Ovary (tissue), 3 donors: ENCODE results near the gene DIS3L2.

Experiments used
- EP300 ChIP-seq: sonication (generic); formaldehyde crosslinking; IDR thresholded peaks from one replicate; pipeline ENCODE4 v1.6.1; 2017; ENCODE audit warnings: antibody characterized with exemption
- POLR2A ChIP-seq: fragments of 450-650 bp; IDR thresholded peaks from one replicate; pipeline ENCODE4 v1.6.1; 2017; ENCODE audit warnings: antibody characterized with exemption, mild to moderate bottlenecking, moderate library complexity
- TF ChIP-seq, protein P1 (sequence below), 3 donors: fragments of 450-650 bp in 2 of 3; fragments of 200-600 bp in 1 of 3; IDR thresholded peaks; one replicate each; pipeline versions ENCODE4 v1.5.1 to v1.8.0; 2016 to 2022; ENCODE audit warnings: antibody characterized with exemption in 3 of 3, mild to moderate bottlenecking in 1 of 3
- donor health status: DM: no; HTN: no; CAD: no.

DNA sequence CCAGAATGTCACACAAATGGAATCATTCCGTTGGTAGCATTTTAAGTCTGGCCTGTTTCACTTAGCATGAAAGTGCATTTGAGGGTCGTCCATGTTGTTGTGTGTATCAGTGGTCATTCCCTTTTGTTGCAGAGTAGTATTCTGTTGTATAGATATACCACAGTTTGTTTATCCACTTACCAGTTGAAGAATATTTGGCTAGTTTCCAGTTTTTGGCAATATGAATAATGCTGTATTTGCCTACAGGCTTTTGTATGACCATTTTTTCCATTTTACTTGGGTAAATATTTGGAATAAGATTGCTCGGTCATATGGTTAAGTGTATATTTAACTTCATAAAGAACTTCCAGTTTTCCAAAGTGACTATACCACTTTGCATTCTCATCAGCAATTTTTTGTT lies 317.0 kb downstream of the DIS3L2 start:
- TF ChIP-seq, protein P1, sequence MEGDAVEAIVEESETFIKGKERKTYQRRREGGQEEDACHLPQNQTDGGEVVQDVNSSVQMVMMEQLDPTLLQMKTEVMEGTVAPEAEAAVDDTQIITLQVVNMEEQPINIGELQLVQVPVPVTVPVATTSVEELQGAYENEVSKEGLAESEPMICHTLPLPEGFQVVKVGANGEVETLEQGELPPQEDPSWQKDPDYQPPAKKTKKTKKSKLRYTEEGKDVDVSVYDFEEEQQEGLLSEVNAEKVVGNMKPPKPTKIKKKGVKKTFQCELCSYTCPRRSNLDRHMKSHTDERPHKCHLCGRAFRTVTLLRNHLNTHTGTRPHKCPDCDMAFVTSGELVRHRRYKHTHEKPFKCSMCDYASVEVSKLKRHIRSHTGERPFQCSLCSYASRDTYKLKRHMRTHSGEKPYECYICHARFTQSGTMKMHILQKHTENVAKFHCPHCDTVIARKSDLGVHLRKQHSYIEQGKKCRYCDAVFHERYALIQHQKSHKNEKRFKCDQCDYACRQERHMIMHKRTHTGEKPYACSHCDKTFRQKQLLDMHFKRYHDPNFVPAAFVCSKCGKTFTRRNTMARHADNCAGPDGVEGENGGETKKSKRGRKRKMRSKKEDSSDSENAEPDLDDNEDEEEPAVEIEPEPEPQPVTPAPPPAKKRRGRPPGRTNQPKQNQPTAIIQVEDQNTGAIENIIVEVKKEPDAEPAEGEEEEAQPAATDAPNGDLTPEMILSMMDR (IDR thresholded peaks at IDR 0.05) = no peak
- TF ChIP-seq POLR2A = no peak
- TF ChIP-seq EP300 = no peak
